HepG2 (cell line): ENCODE measurements around the gene ZNF467. TPM values are rescaled to one million over a fixed set of nuclear protein-coding genes. Genes with fewer than 3 reads are reported as not detected.

ENCODE experiments used
- ATAC-seq: fragments of 200-7000 bp; cut with Tn5 transposase; 3 replicates; pipeline ENCODE4 v1.9.1; 2020; ENCODE audit warnings: mild to moderate bottlenecking, moderate library complexity
- BruUV-seq: library from RNA; stranded (reverse); fragments of 400-500 nt; replicated peaks from 2 replicates; lab custom pipeline; 2021; lab: Mats Ljungman, UMichigan
- CTCF ChIA-PET: fragments of 300-600 bp; formaldehyde crosslinking; extraction: SDS; loops from one replicate; lab custom pipeline; 2021; ENCODE audit warnings: low total read pairs, inconsistent platforms, low intra/inter-chr PET ratio; lab: Yijun Ruan, JAX
- POLR2A ChIA-PET: fragments of 350-600 bp; sonication (Branson Sonifier 250); formaldehyde crosslinking; loops from one replicate; lab custom pipeline; 2020; ENCODE audit warnings: antibody characterized with exemption, inconsistent platforms; lab: Yijun Ruan, JAX
- DNase-seq: peaks from one replicate; pipeline ENCODE4 v3.0.0-alpha.2; 2015; ENCODE audit warnings: low spot score
- FAIRE-seq: peaks from 3 replicates; lab custom pipeline; 2011; peaks lifted over from hg19 to GRCh38; lab: Jason Lieb, UNC
- H2AFZ ChIP-seq: one replicate; pipeline ENCODE4 v1.6.1; 2011; ENCODE audit warnings: low read length, inconsistent platforms
- H3K27ac ChIP-seq: fragments of 300-600 bp; 3 replicates; pipeline ENCODE4 v1.8.0; 2011; ENCODE audit warnings: mixed run types, mild to moderate bottlenecking, mixed read lengths, low read length, inconsistent platforms; ENCODE audit not compliant: insufficient read depth; ENCODE audit errors: extremely low read length
- H3K27me3 ChIP-seq, 2 experiments: fragments of 200-600 bp in 1 of 2; 2 replicates in 1 of 2; 3 replicates in 1 of 2; pipeline versions ENCODE4 v1.6.0 to v1.8.0; 2011; ENCODE audit warnings: low read length in 2 of 2, mild to moderate bottlenecking in 2 of 2, moderate library complexity in 2 of 2, inconsistent platforms in 1 of 2; ENCODE audit not compliant: insufficient read depth in 2 of 2, control insufficient read depth in 1 of 2
- H3K36me3 ChIP-seq, 2 experiments: fragments of 200-600 bp in 1 of 2; replicated peaks in 1 of 2; 2 replicates in 1 of 2; 3 replicates in 1 of 2; pipeline versions ENCODE4 v1.5.1 to v1.8.0; 2011; ENCODE audit warnings: low read length in 2 of 2, inconsistent platforms in 1 of 2; ENCODE audit not compliant: insufficient read depth in 2 of 2, control insufficient read depth in 1 of 2
- H3K4me1 ChIP-seq: 2 replicates; pipeline ENCODE4 v1.5.1; 2012; ENCODE audit warnings: low read length, inconsistent platforms; ENCODE audit not compliant: insufficient read depth
- H3K4me2 ChIP-seq: 2 replicates; pipeline ENCODE4 v1.6.0; 2011; ENCODE audit warnings: low read depth, low read length, inconsistent platforms
- H3K4me3 ChIP-seq, 3 experiments: fragments of 200-600 bp in 1 of 3; sonication (generic), shearing (Covaris generic) in 1 of 3; replicated peaks in 1 of 3; 2 replicates each; pipeline ENCODE4 v1.5.1; 2011 to 2016; ENCODE audit warnings: low read length in 3 of 3, inconsistent platforms in 2 of 3, low read depth in 2 of 3, mild to moderate bottlenecking in 2 of 3, control low read depth in 1 of 3, mixed read lengths in 1 of 3; ENCODE audit not compliant: insufficient read depth in 1 of 3
- H3K79me2 ChIP-seq: one replicate; pipeline ENCODE4 v1.6.1; 2011; ENCODE audit warnings: low read length, inconsistent platforms; ENCODE audit not compliant: insufficient read depth
- H3K9ac ChIP-seq: 2 replicates; pipeline ENCODE4 v1.6.0; 2011; ENCODE audit warnings: mild to moderate bottlenecking, low read depth, low read length, inconsistent platforms; ENCODE audit not compliant: insufficient read depth
- H3K9me3 ChIP-seq: 2 replicates; pipeline ENCODE4 v1.5.1; 2012; ENCODE audit warnings: mild to moderate bottlenecking, low read length
- H4K20me1 ChIP-seq: 2 replicates; pipeline ENCODE4 v1.6.0; 2011; ENCODE audit warnings: inconsistent platforms, mild to moderate bottlenecking, low read length, moderate library complexity; ENCODE audit not compliant: insufficient read depth
- ASH2L ChIP-seq: fragments of 300-600, 200-600 bp; sonication (generic); IDR thresholded peaks from 2 replicates; pipeline ENCODE4 v1.7.0; 2017; ENCODE audit warnings: low read depth, mild to moderate bottlenecking, moderate library complexity, mixed read lengths, low read length; ENCODE audit not compliant: insufficient read length
- DNMT3B ChIP-seq: conservative IDR thresholded peaks from 2 replicates; pipeline ENCODE4 v1.6.1; 2016; ENCODE audit warnings: missing biosample characterization, control low read depth
- MBD4 ChIP-seq: IDR thresholded peaks from 2 replicates; pipeline ENCODE4 v1.6.1; 2012; ENCODE audit warnings: low read length, inconsistent platforms, borderline replicate concordance
- NFKB2 ChIP-seq: sonication (generic); formaldehyde crosslinking; IDR thresholded peaks from 2 replicates; pipeline ENCODE4 v1.4.0; 2020; ENCODE audit warnings: missing genetic modification reagents, borderline replicate concordance
- SIX1 ChIP-seq: sonication (generic); formaldehyde crosslinking; IDR thresholded peaks from 2 replicates; pipeline ENCODE4 v1.4.0; 2020; ENCODE audit warnings: missing genetic modification reagents, borderline replicate concordance
- SUZ12 ChIP-seq: fragments of 150-350 bp; IDR thresholded peaks from 2 replicates; pipeline ENCODE4 v1.6.1; 2014; ENCODE audit warnings: low read depth, low read length
- THAP9 ChIP-seq: sonication (generic); formaldehyde crosslinking; IDR thresholded peaks from 2 replicates; pipeline ENCODE4; 2020; ENCODE audit warnings: missing genetic modification reagents, mild to moderate bottlenecking, borderline replicate concordance
- ZBTB33 ChIP-seq: sonication (generic); formaldehyde crosslinking; IDR thresholded peaks from 2 replicates; pipeline ENCODE4 v1.4.0; 2020; ENCODE audit warnings: missing genetic modification reagents
- WGBS: methylation state at CpG from one replicate; pipeline ENCODE4 v1.1.6; 2017; ENCODE audit warnings: low lambda C conversion rate; 5-methylcytosine and 5-hydroxymethylcytosine counted together
- in situ Hi-C: cut with HindIII; loops from 2 replicates; pipeline ENCODE4 v1.10.0; 2017; ENCODE audit warnings: low pct_unique_long_range_greater_than_20kb; ENCODE audit not compliant: extremely low pct_ligation_motif_present
- intact Hi-C: fragments of 100-400 bp; cut with micrococcal nuclease; formaldehyde crosslinking; loops from one replicate; pipeline ENCODE4 v1.10.0; 2022; ENCODE audit not compliant: unreplicated experiment
- polyA plus RNA-seq, 8 experiments: library from polyadenylated mRNA; depleted of rRNA in 3 of 8; stranded (reverse) in 7 of 8; unstranded in 1 of 8; fragments of >200 nt; fragmentation: Illumina TruSeq in 4 of 8; extraction: Trizol in 4 of 8; gene quantifications; 2 replicates each; pipeline versions ENCODE4 v1.2.1 to v1.2.3, GENCODE V29; 2011 to 2016; ENCODE audit warnings: low read depth in 4 of 8, missing spikeins in 1 of 8, mixed read lengths in 1 of 8; ENCODE audit not compliant: insufficient read depth in 1 of 8
- total RNA-seq, 5 experiments: library from RNA; depleted of rRNA; stranded (reverse); fragments of >200 nt; fragmentation: Illumina TruSeq; extraction: Trizol; gene quantifications; 2 replicates each; pipeline ENCODE4 v1.2.3, GENCODE V29; 2016; ENCODE audit warnings: low read depth in 1 of 5
- TF ChIP-seq, protein P1 (sequence below): sonication (generic); formaldehyde crosslinking; IDR thresholded peaks from 2 replicates; pipeline ENCODE4 v1.4.0; 2020; ENCODE audit warnings: mild to moderate bottlenecking, missing genetic modification reagents
- TF ChIP-seq, protein P2 (sequence below): sonication (generic); formaldehyde crosslinking; IDR thresholded peaks from 2 replicates; pipeline ENCODE4 v1.4.0; 2020; ENCODE audit warnings: mild to moderate bottlenecking, missing genetic modification reagents, borderline replicate concordance

Gene ZNF467
- total and polyA plus RNA-seq, 2 of the 13 experiments (the other 11 are each of a cell fraction or from before 2014, with no cell fraction given), result 0.03 TPM; not detected in 1

DNA sequence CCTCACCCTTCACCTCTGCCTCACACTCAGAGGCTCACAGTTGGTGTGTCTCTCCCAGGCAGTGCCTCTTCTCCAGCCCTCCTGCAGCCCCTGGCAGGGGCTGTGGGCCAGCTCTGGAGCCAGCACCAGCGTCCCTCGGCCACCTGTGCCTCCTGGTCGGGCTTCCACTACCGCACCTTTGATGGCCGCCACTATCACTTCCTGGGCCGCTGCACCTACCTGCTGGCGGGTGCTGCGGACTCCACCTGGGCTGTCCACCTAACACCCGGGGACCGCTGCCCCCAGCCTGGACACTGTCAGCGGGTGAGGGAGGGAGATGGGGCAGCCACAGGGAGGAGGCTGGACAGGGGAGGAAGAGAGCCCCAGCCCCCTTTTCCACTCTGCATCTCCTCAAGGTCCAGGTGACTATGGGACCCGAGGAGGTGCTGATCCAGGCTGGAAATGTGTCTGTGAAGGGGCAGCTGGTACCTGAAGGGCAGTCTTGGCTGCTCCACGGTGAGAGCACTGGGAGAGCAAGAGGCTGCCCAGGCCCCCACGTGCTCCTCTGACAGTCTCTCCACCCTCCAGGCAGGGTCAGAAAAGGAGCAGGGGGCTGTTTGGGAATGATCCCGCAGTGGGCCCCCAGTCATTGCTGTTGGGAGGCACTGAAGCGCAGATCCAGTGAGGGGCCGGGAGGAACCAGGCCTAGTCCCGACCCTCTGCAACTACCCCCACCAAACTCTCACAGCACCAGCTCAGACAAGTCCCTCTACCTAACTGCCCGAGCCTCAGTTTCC, 4.4 kb upstream of the ZNF467 start:
- POLR2A ChIA-PET, result no interaction called here

More for the DNA sequence above, 4.4 kb upstream of the ZNF467 start:
- BruUV-seq, result no TSS peak
- H3K9ac ChIP-seq, result no peak overlapping the region
- no peak overlapping the region for H3K4me2 ChIP-seq
- no peak for FAIRE-seq
- no peak overlapping the region for H3K4me3 ChIP-seq
- TF ChIP-seq, protein P1, sequence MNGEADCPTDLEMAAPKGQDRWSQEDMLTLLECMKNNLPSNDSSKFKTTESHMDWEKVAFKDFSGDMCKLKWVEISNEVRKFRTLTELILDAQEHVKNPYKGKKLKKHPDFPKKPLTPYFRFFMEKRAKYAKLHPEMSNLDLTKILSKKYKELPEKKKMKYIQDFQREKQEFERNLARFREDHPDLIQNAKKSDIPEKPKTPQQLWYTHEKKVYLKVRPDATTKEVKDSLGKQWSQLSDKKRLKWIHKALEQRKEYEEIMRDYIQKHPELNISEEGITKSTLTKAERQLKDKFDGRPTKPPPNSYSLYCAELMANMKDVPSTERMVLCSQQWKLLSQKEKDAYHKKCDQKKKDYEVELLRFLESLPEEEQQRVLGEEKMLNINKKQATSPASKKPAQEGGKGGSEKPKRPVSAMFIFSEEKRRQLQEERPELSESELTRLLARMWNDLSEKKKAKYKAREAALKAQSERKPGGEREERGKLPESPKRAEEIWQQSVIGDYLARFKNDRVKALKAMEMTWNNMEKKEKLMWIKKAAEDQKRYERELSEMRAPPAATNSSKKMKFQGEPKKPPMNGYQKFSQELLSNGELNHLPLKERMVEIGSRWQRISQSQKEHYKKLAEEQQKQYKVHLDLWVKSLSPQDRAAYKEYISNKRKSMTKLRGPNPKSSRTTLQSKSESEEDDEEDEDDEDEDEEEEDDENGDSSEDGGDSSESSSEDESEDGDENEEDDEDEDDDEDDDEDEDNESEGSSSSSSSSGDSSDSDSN (CRISPR knock-in tag), result no peak
- TF ChIP-seq NFKB2 (CRISPR knock-in tag), result no peak
- TF ChIP-seq, protein P2, sequence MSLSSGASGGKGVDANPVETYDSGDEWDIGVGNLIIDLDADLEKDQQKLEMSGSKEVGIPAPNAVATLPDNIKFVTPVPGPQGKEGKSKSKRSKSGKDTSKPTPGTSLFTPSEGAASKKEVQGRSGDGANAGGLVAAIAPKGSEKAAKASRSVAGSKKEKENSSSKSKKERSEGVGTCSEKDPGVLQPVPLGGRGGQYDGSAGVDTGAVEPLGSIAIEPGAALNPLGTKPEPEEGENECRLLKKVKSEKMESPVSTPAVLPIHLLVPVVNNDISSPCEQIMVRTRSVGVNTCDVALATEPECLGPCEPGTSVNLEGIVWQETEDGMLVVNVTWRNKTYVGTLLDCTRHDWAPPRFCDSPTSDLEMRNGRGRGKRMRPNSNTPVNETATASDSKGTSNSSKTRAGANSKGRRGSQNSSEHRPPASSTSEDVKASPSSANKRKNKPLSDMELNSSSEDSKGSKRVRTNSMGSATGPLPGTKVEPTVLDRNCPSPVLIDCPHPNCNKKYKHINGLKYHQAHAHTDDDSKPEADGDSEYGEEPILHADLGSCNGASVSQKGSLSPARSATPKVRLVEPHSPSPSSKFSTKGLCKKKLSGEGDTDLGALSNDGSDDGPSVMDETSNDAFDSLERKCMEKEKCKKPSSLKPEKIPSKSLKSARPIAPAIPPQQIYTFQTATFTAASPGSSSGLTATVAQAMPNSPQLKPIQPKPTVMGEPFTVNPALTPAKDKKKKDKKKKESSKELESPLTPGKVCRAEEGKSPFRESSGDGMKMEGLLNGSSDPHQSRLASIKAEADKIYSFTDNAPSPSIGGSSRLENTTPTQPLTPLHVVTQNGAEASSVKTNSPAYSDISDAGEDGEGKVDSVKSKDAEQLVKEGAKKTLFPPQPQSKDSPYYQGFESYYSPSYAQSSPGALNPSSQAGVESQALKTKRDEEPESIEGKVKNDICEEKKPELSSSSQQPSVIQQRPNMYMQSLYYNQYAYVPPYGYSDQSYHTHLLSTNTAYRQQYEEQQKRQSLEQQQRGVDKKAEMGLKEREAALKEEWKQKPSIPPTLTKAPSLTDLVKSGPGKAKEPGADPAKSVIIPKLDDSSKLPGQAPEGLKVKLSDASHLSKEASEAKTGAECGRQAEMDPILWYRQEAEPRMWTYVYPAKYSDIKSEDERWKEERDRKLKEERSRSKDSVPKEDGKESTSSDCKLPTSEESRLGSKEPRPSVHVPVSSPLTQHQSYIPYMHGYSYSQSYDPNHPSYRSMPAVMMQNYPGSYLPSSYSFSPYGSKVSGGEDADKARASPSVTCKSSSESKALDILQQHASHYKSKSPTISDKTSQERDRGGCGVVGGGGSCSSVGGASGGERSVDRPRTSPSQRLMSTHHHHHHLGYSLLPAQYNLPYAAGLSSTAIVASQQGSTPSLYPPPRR (CRISPR knock-in tag), result no peak
- no peak for TF ChIP-seq ZBTB33
- no peak for TF ChIP-seq SIX1 (CRISPR knock-in tag)
- TF ChIP-seq DNMT3B (CRISPR knock-in tag), result no peak
- TF ChIP-seq THAP9, result no peak
- no peak for TF ChIP-seq SUZ12
- no peak for TF ChIP-seq MBD4
- TF ChIP-seq ASH2L, result no peak
- no peak for DNase-seq
- intact Hi-C loops, result no loop called here
- H3K36me3 ChIP-seq, result no peaks in the 10 kb centered on the region
- 0 out of 2 replicates have a peak, but pooled peaks cover 3% of the 10 kb centered on the region for H4K20me1 ChIP-seq
- peaks cover 24 to 68% of the 10 kb centered on the region in 2 experiments; a peak in 4 of 5 replicates for H3K27me3 ChIP-seq
- H3K79me2 ChIP-seq, result no peaks in the 10 kb centered on the region
- no peak; the same call in 2 of the 3 replicates for ATAC-seq
- CTCF ChIA-PET, result no interaction called here
- no peaks in the 10 kb centered on the region for H3K9me3 ChIP-seq
- H3K27ac ChIP-seq, result no peak overlapping the region
- WGBS, result 32% methylated on average over 8 of the region's 19 CpGs
- no peaks in the 10 kb centered on the region for H3K4me1 ChIP-seq
- in situ Hi-C loops, result no loop called here
- H2AFZ ChIP-seq, result no peak overlapping the region
